GM18867 (cell line): ENCODE results near the gene SERPINI1.

ENCODE experiments used
- ATAC-seq: cut with Tn5 transposase; IDR thresholded peaks from one replicate; pipeline ENCODE4 v1.9.1; 2021; ENCODE audit warnings: mild to moderate bottlenecking, moderate library complexity; ENCODE audit not compliant: unreplicated experiment

Gene SERPINI1

DNA sequence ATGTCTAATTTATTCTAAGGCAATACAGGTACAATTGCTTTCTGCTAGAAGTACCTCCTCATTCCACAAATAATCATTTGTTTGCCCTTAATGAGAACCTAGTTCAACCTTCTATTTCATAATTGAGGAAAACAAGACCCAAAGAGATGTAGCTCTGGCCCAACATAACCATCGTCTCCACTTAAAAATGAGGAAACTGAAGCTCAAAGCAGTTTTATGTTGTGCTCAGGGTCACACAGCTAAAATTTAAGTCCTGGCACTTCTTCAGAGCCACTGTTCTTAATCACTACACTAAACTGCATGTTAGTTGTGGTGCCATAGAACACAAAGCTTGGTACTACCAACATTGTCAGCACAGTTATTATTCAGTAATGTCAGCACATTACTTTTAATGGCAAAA lies 108.0 kb downstream of the SERPINI1 start:
- ATAC-seq, result peak; percentile 7

DNA sequence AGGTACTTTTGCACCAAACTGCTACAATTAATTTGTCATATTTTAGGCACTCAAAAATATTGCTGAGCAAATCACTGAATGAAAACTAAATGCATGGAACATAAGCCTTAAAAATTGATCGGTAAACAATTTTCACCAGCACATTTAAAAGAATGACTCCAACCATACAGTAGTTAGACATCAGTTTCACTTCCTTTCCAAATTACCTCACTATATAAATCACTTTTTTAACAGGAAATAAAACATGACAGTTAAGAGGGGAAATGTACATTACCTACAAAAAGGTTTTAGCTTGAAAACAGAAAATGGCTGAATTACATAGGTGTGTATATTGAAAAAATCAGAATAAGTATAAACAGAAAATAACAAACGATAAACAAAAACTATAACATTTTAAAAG lies 108.4 kb downstream of the SERPINI1 start:
- peak; percentile 53 for ATAC-seq

- no peak for ATAC-seq
These were observed 109.0 kb downstream of the SERPINI1 start for GRCh38 chr3:167844528-167844927.

DNA sequence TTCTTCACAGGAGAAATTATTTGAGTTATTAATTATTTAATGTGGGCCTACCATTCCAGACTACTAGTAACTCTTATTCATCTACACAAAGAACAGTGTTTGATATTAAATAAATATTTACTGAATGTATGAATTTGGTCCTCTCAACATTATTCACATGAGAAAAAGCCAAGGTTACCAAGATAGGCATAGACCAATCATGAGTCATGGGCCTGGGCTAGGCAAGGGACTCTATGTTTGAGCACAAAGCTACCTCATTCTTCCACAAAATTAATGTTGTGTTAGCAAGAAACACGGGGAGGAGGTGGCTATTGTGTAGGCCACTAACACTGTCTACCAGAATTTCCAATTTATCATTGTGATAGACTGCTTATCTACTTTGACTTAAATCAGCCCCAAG lies 115.7 kb downstream of the SERPINI1 start:
- ATAC-seq, result no peak

DNA sequence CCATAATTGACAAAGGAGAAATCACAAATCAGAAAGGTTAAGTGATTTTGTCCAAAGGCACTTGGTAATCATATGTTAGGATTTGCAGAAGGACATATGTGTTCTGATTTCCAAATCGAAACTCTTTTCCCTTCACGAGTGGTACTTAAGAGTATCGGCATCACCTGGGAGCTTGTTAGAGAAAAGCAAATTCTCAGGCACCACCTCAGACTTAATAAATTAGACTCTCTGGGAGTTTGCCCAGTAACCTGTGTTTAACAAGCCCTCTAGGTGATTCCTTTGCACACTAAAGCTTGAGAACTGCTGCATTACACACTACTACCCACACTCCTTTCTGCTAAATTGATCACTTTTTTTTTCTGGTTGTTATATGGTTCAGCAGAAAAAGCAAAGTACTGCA lies 116.2 kb downstream of the SERPINI1 start:
- ATAC-seq, result no peak

DNA sequence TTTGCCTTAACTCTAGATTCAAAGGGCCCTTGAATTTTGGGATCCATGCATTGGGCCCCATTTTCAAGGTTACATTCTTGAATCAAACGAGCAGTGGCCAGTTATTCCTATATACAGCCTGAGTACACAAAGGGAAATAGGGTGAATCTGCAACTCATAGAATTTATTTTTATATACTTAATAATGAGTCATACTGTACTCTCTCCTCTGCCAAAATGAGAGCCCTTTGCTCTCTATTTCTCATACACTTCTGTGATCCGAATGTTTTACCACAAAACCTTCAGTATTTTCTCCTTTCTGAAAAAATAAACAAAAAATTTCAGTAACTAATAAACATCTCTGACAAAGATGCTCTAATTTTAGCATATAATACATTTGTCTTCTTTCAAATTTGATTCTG lies 116.7 kb downstream of the SERPINI1 start:
- ATAC-seq, result no peak

- ATAC-seq, result no peak
These were observed 118.5 kb downstream of the SERPINI1 start for GRCh38 chr3:167854063-167854462.

DNA sequence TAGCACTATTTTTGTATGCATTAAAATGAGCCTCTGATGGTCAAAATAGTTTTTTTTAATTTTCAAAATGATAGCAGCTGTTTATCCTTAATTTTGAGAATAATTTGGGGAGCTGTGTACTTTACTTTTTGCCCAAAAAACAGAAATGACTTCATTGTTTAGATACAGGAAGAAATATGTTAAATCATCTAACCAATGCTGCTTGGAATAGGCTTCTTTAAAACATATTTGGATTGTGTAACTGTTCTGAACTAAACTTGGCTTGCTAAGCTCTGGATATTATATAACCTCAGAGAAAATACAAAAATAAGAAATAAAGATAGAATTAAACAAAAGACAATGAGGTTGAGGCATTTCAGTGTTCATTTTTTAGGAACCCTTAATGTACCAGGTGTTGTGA lies 119.3 kb downstream of the SERPINI1 start:
- ATAC-seq, result no peak

DNA sequence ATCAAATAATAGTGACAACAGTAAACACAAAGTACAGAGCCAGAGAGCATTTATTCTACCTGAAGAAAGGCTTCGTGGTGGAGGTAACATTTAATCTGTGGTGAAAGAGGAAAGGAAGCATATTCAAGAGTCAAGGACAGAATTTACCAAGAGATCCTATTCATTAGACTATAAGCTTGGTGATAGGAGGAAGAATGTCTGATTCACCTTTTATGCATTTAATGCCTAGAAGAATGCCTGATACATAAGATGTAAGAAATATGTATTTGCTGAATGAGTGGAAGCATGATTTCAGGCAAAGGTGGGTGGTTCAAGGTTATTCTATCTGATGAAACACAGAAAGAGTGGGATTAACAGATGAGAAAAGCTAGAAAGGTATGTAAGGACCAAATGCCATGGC lies 119.8 kb downstream of the SERPINI1 start:
- no peak for ATAC-seq

GRCh38 chr3:167858865-167859264 lies 123.3 kb downstream of the SERPINI1 start:
- ATAC-seq, result no peak

- no peak for ATAC-seq
These were observed 124.1 kb downstream of the SERPINI1 start for GRCh38 chr3:167859610-167860009.

DNA sequence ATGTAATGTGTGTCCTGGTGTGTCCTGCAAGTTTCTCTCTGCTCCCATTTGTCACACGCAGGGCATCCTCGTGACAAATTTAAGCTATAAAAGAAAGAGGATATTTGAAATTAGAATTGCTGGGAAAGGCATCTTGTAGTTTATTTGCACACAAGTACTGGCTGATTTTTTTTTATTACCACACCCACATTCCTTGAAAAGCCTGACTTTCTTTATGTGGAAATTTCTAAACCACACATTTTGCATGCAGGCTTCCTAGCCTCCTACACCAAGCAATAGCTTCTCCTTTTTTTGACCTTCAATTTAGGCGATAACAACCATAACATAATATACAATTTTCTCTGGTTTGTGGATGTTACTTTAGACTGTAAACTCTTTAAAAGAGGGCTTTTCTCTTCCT lies 126.1 kb downstream of the SERPINI1 start:
- ATAC-seq, result no peak

DNA sequence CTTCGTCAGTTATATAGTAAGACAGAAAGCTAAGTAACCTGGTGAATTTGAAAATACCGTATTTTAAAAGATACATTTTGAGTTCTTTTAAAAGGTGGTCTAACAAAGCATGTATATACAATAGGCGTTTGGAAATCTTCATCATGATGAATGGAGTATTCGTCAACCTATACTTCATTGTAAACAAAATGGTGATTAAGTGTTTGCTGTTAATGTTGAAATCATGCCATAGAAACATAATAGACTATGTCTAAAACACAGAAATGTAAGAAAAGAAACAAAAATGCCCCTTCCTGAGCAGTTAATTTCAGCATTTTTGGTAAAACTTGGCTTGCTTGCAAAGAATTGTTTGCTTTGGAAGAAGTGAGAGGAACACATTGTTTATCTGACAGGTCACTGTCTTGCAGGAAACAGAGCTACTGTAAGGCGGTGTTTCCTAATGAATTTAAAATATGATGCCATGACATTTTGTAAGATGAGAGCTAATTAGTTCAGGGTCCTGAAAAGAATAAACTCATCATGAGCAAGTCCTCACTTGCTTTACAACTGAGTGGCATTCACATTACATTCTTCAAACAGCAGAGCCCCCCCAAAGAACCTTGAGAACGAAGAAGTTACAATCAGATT lies 126.7 kb downstream of the SERPINI1 start:
- no peak for ATAC-seq

- no peak for ATAC-seq
These were observed 128.5 kb downstream of the SERPINI1 start for GRCh38 chr3:167863811-167864551.

DNA sequence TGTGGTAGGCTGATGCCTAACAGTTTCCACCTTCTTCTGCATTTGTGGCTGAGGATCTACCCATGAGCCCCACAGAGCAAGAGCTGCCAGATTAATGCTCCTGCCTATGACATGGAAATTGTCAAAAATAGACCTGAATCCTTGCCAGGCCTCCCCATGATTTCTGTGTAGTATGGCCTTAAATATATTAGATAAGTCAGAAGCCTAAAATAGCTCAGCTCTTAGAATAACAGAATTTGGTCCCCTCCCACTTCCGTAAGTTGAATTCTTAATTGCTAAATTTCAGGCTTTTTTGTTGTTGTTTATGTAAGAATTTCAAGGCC lies 129.0 kb downstream of the SERPINI1 start:
- ATAC-seq, result no peak

DNA sequence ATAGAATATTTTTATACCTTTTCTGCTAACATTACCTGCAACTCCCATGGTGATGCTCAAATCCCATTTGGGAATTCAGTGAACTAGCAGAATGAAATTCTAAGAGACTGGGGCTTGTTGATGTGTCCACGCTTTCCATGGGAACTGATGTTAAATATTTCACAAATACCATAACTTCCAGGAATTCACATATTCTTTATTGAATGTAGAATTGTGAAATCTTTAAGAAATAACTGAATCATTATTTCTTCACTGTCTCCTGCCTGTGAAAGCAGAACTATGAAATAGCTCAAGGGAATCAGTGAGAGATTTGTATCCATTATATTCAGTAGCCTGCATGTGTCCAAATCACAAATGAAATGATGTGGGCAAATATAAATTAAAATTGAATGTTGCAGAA lies 130.8 kb downstream of the SERPINI1 start:
- ATAC-seq, result no peak

GRCh38 chr3:167867981-167868380 lies 132.5 kb downstream of the SERPINI1 start:
- ATAC-seq, result no peak

GRCh38 chr3:167870181-167870580 lies 134.7 kb downstream of the SERPINI1 start:
- no peak for ATAC-seq

DNA sequence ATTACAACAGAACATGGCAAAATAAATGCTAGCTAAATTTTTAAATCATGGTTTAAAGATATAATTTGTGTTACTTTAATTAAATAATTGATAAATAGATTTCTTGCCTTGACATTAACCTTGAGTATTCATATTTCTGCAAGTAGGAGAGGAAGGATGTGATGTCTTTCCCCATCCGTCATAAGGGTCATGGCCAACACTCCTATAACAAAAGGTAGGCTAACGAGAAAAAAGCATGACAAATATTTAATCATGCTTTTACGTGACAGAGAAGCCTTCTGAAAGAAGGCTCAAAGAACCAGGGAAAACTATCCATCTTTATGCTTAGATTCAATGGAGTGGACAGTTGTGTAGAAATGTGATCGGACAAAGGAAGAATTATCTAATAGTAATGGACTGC lies 135.2 kb downstream of the SERPINI1 start:
- no peak for ATAC-seq

GRCh38 chr3:167872032-167872431 lies 136.5 kb downstream of the SERPINI1 start:
- no peak for ATAC-seq

DNA sequence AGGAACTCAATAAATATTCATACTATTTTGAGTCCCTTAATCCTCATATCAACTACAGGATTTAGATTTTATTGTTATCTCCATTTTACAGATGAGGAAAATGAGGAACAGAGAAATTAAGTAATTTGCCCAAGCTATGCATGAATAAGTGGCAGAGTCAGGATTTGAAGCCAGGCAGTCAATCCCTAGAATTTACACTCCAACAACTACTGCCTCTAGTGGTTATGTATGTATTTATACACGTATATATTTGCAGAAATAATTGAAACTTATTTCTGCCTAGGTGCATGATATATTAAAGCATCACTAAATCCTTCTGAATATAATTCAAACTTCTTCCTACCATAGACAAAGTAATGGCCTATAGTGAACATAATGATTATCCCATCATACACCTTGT lies 137.4 kb downstream of the SERPINI1 start:
- no peak for ATAC-seq

DNA sequence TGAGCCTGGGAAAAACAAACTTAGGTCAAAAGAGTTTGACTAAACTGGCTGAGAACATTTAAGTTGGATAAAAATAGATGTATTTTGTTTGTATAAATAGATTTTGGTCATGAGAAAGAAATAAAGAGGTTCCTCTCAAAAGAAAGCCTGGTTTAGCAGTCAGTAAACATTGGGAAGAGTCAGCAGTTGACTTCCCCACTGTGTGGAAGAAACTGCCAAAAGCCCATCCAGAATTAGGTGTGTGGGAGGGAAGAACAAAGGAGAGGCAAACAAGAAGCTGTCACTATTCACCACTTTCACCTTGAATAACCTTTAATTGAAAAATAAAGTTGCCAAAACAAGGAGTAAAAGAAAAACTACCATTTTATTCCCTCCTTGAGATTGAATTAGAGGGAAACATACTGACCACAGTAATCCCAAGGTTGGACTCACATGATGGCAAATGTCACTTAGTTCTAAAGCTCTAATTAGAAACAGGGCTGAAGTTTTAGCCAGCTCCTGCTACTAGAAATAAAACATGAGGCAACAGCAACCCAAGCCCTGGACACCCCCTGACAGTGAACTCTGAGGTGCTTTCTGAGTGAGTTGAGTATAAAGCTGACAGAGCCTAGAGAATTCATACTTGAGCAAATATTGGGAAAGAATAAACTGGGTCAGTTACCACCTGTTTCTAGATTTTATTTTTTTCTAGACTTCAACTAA lies 139.3 kb downstream of the SERPINI1 start:
- ATAC-seq, result no peak
